Fibroblast of skin of right biceps (primary cell): ENCODE data around the gene MBTPS1.

ENCODE experiments used
- DNase-seq: peaks from one replicate; pipeline ENCODE4 v3.0.0-alpha.2; 2013

Gene MBTPS1

DNA sequence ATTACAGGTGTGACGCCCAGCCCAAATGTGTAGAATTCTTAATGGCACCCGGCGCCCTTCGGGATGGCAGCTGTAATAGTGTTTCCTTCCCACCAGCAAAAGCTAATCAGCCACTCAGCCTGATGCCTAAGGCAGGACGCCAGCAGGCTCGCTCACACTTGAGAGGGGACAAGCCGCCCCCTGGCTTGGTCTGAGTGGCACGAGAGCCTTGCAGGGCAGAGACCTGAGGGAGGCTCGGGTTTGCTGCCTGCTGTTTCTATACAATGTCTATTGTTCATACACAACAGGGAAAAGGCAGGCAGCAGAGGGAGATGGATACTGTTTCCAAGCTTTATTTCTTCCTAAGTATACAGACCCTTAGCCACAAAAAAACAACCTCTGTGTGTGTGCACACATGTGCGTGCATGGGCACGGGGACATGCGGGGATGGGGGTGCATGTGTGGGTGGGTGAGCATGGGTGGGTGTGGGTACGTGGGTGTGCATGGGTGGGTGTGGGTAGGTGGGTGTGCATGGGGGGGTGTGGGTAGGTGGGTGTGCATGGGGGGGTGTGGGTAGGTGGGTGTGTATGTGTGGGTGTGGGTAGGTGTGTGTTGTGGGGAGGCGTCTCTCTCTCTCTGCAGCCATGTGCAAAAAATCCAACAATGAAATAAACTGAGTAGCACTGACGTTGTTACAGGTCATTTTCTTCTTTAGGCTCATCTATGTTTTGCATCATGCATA, 84.1 kb downstream of the MBTPS1 start:
- DNase-seq: no peak

DNA sequence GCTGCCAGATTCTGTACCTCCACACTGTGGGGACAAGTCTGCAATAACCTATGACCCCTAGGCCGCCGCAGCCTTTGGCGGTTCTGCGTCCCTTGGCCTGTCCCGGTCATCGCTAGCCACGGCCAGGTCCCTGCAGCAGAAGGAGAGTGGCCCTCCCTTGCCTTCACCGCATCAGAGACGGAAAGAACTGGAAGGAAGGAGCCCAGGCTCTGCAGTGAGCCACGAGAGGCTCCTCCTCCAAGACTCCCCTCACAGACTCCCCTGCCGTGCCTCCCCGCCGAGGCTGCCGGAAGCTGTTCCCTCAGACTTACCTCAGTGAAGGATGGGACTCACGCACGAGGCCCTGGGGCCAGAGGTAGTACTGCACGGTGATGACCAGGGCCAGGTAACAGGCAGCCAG, 85.2 kb downstream of the MBTPS1 start:
- DNase-seq: no peak

DNA sequence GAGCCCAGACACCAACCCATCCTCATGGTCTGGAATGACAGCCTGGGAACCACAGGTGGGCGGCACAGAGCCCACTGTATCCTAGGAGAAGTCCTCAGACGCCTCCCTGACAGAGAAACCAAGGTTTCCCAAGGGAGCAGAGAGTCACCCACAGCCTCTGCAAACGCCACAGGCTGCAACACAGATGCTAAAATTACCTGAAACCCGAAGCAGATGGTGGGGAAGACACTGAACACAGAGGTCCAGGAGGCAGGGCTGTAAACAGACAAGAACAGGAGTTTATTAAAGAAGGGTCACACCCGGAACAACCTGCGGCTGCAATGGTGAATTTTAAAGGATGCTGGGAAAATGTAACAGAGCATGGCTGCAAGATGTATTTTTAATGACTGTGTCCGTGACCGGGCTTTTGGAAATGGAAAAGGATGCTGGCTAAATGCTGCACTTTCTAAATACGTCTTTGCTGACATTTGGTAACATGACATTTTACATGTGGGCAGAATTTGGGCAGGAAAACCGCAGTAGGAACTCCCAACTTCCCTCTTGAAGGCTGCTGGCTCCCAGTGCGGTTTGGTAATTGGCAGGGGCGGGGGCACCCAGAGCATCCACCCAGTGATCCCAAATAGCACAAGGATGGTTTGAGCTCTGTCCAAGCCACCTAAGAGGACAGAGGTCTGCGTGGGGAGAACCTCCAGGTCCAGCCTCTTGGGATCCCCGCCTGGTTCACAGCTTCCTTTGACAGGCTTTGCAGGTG, 87.3 kb downstream of the MBTPS1 start:
- no peak for DNase-seq

DNA sequence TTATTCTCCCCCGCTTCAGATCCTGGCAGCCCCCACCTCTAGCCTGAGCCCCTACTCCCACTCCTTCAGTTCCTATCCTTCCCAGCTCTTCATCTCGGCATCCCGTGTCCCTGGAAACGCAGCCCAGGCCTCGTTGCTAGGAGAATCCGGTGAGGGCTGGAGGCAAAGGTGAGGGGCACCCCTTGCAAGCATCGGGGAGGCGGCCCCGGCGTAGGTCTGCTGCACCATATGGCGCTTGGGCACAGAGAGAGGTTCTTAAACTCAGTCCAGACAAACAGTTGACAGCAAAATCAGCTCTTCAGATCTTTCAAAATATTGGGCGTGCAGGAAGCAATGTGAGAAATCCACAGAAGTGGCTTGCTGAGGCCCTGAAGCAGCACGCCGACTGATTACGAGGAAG, 89.1 kb downstream of the MBTPS1 start:
- no peak for DNase-seq

DNA sequence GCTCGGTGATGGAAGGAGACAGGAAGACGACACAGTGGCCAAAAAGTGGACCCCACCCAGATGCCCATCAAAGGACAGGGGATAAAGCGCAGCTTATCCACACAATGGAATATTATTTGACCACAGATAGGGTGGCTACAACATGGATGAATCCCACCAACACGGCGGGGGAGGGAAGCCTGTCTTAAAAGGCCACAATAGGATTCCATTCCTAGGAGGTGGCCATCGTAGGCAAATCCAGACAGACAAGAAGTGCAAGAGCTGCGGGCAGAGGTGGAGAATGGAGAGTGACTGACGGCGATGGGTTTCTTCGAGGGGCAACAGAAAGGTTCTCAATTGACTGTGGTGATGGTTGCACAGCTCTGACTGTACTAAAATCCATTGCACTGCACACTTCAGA, 90.1 kb downstream of the MBTPS1 start:
- DNase-seq: no peak

DNA sequence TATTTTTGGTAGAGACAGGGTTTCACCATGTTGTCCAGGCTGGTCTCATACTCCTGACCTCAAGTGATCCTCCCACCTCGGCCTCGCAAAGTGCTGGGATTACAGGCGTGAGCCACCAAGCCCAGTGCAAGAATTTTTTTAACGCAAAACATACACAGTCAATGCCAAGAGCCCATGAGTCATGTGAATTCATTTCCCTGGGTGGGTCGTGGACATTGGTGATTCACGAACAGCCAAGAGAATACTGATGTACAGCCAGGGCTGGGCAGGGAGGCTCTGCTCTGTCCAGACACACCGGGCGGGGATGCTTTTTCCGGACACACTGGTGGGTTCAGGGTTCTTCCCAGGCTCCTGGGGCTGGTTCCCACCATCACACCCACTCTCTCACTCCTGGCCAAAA, 91.9 kb downstream of the MBTPS1 start:
- peak; percentile 30 for DNase-seq

DNA sequence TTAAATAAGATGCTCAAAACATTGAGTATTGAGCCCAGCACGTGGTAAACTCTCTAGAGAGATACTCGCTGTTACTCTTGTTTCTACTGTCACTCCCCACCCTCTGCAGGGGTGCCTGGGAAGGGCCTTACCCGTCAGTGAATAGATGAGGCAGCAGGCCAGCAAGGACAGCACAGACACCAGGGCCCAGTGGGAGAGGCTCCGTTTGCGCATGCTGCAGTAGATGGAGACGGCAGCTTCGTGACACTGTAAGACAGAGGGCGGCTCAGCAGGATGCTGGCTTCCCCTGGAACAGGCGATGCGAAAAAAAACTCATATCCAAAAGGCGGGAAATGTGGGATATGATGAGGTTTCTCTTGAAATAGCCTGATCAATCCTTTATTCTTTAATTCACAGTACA, 94.1 kb downstream of the MBTPS1 start:
- no peak for DNase-seq

DNA sequence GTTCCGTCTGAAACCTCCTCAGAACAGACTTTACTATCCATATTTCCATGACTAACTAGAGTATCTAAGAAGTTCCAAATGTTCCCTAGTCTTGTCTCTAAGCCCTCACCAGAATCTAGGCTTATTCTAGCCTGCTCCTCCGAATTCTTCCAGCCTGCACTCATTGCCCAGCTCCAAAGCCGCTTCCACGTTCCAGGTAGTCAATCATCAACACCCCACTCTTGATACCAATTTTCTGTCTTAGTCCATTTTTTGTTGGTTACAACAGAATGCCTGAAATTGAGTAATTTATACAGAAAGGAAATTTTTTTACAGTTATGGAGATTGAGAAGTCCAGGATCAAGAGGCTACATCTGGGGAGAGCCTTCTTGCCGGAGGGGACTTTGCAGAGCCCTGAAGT, 95.3 kb downstream of the MBTPS1 start:
- DNase-seq: no peak

DNA sequence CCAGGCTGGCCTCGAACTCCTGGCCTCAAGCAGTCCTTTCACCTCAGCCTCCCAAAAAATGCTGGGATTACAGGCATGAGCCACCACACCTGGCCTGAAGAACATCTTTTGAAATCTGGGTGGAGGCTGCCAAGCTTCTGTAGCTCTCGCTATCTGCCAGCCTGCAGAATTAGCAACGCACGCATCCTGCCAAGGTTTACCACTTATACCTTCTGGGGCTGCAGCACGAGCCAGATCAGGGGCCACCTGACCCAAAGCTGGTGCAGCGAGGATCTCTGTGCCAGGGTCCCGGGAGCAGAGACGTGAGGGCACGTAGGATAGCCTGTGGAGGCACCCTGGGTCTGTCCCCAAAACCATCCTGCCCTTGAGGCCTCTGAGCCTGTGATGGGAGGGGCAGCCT, 96.4 kb downstream of the MBTPS1 start:
- DNase-seq: no peak

DNA sequence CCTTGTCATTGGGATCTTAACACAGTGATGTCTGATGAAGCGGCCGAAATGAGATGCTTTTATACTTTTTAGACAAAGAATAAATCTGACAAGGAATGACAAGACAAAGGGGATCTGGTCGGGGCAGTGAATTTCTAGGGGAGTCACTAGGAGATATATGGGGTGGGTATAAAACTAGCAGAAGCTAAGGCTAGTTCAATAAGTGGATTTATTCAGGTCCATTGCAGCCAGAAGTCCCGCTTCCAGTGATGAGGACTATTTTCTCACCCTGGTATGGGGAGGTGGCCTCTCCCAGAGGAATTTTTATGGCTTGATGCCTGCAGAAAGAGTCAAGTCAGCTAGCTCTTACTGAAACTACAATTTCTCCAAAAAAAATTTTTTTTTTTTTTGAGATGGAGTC, 98.0 kb downstream of the MBTPS1 start:
- DNase-seq: no peak

DNA sequence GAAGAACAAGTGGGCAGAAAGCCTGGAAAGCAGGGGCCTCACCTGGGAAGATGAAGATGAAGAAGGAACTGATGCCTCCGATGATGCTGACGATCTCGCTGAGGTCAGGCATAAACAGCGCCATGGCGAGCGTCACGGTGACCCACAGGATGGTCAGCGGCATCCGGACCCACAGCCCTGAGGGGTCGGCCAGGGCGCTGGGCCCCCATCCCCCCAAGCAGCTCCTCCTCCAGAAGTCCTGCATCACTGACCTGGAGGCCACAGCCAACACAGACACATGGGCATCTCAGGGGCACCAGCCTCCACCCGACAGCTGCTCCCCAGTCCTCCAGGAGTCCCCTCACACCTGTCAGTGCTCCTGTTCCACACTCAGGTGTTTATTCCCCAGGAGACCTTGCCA, 100.3 kb downstream of the MBTPS1 start:
- DNase-seq: no peak

DNA sequence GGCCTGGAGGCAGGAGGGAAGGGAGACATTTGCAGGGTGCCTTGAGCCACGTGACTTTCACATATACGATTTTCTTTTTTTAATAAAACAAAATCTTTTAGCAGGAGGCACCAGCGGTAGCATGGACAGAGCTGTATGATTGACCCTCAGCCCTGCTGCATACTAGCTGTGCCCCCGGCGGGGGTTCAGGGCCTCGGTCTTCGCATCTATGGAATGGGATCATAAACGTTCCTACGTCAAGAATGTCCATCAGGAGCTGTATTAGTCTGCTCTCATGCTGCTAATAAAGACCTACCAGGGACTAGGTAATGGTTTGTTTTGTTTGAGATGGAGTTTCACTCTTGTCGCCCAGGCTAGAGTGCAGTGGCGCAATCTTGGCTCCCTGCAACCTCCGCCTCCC, 101.3 kb downstream of the MBTPS1 start:
- DNase-seq: no peak

DNA sequence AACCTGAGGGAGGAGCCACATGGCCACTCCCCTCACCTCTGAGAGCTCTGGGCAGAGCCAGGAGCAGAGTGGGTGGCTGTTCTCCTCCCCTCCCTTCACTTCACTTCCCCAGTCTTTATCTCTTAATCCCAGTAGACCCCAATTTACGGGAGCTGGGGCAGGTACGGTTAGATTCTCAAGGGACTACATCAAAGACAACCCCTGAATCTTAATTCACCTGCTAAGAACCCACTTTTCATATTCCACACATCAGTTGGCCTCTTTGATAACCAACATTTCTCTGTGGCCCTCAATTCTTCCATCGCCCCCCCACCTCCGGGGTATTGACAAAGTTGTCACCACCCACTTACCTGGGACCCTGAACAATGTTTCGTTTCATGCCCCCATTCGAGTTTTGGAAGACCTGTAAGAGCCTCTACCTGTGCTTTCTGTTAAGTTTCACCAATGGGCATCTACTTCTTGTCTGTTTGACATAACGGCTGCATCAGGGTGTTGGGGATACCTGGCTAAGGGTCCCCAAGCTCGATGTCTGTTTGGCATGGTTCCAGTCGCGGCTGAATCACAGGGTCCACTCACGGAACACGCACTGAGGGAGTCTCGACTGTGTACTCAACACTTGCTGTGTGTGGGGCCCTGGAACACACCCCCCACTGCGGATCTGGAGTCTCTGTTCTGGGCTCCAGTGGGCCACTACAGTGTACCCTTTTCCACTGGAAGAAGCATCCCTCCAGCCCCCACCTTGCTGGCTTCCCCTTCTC, 102.0 kb downstream of the MBTPS1 start:
- no peak for DNase-seq

DNA sequence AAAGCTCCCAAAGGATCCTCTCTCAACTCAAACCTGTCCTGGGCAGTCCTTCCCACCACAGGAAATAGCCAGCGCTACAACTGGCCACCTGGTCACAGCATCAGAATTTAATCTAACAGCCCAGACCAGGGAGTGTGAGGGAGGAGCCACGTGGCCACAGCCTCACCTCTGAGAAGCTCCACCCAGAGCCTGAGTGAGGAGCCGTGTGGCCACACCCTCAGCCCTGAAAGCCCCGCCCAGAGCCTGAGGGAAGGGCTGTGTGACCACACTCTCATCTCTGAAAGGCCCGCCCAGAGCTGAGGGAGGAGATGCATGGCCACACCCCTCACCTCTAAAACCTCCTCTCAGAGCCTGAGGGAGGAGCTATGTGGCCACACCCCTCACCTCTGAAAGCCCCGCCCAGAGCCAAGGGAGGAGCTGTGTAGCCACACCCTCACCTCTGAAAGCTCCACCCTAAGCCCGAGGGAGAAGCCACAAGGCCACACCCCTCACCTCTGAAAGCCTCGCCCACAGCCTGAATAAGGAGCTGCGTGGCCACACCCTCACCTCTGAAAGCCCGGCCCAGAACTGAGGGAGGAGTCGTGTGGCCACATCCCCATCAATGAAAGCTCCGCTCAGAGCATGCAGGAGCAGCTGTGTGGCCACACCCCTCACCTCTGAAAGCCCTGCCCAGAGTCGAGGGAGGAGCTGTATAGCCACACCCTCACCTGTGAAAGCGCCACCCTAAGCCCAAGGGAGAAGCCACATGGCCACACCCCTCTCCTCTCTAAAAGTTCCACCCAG, 102.8 kb downstream of the MBTPS1 start:
- peak; percentile 63 for DNase-seq

DNA sequence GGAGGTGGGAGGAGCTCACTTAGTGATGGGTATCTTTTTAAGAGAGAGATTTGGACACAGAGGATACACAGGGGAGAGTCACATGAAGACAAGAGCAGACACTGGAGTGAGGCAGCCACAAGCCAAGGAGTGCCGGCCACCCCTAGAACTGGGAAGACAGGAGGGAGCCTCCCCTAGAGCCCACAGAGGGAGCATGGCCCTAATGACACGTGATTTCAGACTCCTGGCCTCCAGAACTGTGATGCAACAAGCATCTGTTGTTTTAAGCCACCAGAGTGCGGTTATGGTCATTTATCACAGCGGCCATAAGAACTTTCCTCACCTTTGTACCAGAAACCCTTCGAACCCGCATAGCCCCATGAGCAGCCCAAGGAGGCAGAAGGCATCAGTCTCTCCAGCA, 107.5 kb downstream of the MBTPS1 start:
- no peak for DNase-seq

DNA sequence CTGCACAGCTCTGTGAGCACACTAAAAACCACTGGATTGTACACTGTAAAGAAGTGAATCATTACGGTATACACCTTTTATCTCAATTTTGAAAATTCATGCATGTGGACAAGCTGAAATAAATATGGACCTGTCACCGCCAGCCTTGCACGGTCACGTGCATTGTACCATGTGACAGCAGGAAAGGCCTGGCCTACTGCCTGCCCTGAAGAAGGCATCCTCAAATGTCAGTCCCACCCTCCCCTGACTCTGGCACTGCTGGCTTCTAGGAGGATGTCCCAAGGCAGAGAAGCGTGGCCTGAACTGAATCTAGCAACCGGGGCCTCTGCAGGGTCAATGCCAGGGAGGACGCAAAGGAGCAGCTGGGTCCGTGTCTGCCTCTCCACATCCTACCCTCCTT, 108.8 kb downstream of the MBTPS1 start:
- DNase-seq: no peak

DNA sequence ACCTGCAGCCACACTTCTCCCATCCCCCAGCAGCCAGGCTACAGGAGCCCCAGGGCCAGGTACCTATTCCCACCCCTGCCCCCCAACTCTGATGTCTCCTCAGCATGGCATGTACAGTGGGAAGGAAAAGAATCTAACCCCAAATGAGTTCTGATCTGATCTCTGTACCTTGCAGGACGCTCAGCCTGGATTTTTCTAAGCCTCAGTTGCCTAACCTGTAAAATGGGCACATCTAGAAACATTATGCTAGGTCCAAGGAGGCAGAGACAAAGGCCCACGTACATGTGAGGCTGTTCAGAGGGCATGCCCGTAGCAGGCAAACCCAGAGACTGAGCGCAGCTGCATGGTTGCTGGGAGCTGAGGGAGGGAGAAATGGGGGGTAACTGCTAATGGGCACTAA, 109.2 kb downstream of the MBTPS1 start:
- no peak for DNase-seq

DNA sequence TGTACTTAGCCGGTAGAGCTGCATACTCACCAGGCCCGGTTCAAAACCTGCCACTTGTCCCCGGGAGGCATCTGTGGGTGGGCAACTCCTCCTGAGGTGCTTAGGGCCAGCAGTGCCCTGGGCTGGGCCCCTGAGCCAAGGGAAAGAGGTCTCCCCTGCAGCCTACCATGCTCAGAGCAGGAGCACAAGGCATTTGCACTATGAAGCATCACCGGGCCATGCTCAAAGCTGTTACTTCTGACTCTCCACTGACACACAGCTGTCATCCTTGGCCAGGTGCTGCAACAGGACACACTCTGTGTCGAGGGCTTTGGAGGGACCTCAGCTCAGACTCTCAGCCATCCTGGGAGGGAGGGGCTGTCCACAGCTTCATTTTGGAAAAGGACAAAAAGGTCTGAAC, 111.4 kb downstream of the MBTPS1 start:
- DNase-seq: no peak

DNA sequence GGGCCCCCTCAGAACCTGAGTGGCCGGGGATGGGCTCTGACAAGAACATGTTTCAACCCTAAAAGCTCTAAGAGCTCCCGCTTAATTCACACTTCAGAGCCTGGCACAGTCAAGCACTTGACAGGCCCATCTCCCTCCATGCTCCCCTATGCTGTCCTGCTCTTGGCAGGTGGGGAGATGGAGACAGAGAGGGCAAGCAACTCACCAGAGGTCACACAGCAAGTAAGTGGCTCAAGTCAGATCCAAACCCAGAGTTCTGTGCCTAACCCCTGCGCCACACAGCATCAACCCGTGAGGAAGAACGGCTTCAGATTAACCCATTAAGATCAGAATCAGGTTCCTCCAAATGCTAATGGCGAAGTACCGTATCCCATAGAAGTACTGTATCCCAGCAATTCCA, 112.3 kb downstream of the MBTPS1 start:
- DNase-seq: no peak
